Lung (tissue), 11 donors: ENCODE data around the gene LOC128125822.
A peak's percentile ranks its signal among the peaks of the same experiment; 100 is the strongest.

Experiments used
- ATAC-seq: fragments of 200-7000 bp; cut with Tn5 transposase; one replicate; pipeline ENCODE4 v1.9.1; 2020; ENCODE audit warnings: moderate number of reproducible peaks; ENCODE audit not compliant: insufficient read depth, low FRiP score
- DNase-seq, 3 donors: peaks; one replicate each; pipeline ENCODE4 v3.0.0-alpha.2; 2013 to 2017
- H3K27ac ChIP-seq, 2 donors: one replicate each; pipeline ENCODE4 v1.5.1; 2013; ENCODE audit warnings: mild to moderate bottlenecking in 2 of 2, moderate library complexity in 2 of 2, control low read depth in 1 of 2, inconsistent platforms in 1 of 2, low read depth in 1 of 2, low read length in 1 of 2
- H3K27me3 ChIP-seq, 3 donors: one replicate each; pipeline ENCODE4 v1.5.1; 2013; ENCODE audit warnings: low read length in 2 of 3; ENCODE audit not compliant: control insufficient read depth in 3 of 3, insufficient read depth in 3 of 3
- H3K36me3 ChIP-seq, 4 donors: one replicate each; pipeline ENCODE4 v1.5.1; 2013; ENCODE audit warnings: low read length in 4 of 4, mild to moderate bottlenecking in 1 of 4, moderate library complexity in 1 of 4; ENCODE audit not compliant: control insufficient read depth in 4 of 4, insufficient read depth in 4 of 4
- H3K4me1 ChIP-seq, 5 donors: one replicate each; pipeline ENCODE4 v1.5.1; 2013; ENCODE audit warnings: low read length in 5 of 5, mild to moderate bottlenecking in 2 of 5, moderate library complexity in 1 of 5; ENCODE audit not compliant: control insufficient read depth in 5 of 5, insufficient read depth in 5 of 5
- H3K4me3 ChIP-seq: one replicate; pipeline ENCODE4 v1.5.1; 2013; ENCODE audit warnings: mild to moderate bottlenecking, control low read depth, moderate library complexity
- H3K9ac ChIP-seq, 2 donors: one replicate each; pipeline ENCODE4 v1.5.1; 2013; ENCODE audit warnings: low read length in 2 of 2, control low read depth in 1 of 2; ENCODE audit not compliant: insufficient read depth in 1 of 2
- H3K9me3 ChIP-seq, 4 donors: one replicate each; pipeline ENCODE4 v1.5.1; 2013; ENCODE audit warnings: low read length in 3 of 4, mild to moderate bottlenecking in 1 of 4, moderate library complexity in 1 of 4; ENCODE audit not compliant: control insufficient read depth in 4 of 4, insufficient read depth in 3 of 4
- WGBS, 2 donors: extraction: QIAGEN DNeasy Blood & Tissue Kit; methylation state at CpG; one replicate each; pipeline ENCODE4 v1.1.7; 2013; 5-methylcytosine and 5-hydroxymethylcytosine counted together
- TF ChIP-seq, protein P1 (sequence below): IDR thresholded peaks from 2 replicates; pipeline ENCODE4 v1.5.1; 2012; ENCODE audit warnings: mild to moderate bottlenecking; ENCODE audit errors: control extremely low read depth, extremely low read depth
- donor health status: control.
- donor health status: control.
- donor health status: Bipolar disorder and iron deficiency.
- donor health status: healthy.
- donor health status: DM: yes; HTN: yes; CAD: no.

LOC128125822 gene

DNA sequence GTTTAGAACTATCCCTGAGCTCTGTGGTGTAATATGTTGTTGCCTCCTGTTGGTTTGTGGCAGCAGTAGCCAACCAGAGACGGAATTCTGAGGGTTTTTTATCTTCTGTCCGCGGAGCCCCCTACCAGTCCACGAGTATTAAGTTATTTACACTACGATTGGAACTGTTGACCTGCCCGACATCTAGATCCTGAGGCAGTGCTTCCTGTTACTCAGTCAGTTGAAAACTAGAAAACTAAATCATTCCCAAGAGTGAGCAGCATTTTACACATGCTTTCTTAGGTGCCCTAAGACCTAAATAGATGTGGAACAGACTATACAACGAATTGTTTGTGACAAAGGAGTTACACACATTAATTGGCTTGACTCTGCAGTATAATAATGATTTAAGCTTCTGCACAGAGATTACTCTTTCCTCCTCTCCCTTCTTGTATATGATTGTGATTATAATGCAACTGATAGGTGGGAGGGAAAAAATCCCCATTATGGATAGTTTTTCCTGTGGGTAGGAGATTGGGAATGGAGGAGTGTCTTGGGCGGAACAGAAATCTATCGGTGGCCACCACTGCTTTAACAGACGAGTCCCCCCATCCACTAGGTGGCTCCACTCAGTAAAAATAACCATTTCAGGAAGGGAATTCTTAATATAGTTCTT lies 1.7 kb downstream of the LOC128125822 start:
- Histone ChIP-seq H3K4me1 (peaks cover 0 to 13% (median 3%) of the 10 kb centered on the region in 5 donors), H3K9me3 (no peaks in the 10 kb centered on the region), H3K9ac (peak overlapping the region; percentile 81 to 85), H3K27ac (peak overlapping the region; percentile 92 to 100), H3K4me3 (peak overlapping the region; percentile 99), H3K27me3 (no peaks in the 10 kb centered on the region), H3K36me3 (peaks cover 4 to 11% (median 6%) of the 10 kb centered on the region in 4 donors)
- DNase-seq: peak; percentile 33 to 63 (median 59)
- TF ChIP-seq, protein P1, sequence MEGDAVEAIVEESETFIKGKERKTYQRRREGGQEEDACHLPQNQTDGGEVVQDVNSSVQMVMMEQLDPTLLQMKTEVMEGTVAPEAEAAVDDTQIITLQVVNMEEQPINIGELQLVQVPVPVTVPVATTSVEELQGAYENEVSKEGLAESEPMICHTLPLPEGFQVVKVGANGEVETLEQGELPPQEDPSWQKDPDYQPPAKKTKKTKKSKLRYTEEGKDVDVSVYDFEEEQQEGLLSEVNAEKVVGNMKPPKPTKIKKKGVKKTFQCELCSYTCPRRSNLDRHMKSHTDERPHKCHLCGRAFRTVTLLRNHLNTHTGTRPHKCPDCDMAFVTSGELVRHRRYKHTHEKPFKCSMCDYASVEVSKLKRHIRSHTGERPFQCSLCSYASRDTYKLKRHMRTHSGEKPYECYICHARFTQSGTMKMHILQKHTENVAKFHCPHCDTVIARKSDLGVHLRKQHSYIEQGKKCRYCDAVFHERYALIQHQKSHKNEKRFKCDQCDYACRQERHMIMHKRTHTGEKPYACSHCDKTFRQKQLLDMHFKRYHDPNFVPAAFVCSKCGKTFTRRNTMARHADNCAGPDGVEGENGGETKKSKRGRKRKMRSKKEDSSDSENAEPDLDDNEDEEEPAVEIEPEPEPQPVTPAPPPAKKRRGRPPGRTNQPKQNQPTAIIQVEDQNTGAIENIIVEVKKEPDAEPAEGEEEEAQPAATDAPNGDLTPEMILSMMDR: no peak
- no peak for ATAC-seq
- WGBS, 2 donors: 12 to 14% methylated on average over 10 of the region's 10 CpGs

DNA sequence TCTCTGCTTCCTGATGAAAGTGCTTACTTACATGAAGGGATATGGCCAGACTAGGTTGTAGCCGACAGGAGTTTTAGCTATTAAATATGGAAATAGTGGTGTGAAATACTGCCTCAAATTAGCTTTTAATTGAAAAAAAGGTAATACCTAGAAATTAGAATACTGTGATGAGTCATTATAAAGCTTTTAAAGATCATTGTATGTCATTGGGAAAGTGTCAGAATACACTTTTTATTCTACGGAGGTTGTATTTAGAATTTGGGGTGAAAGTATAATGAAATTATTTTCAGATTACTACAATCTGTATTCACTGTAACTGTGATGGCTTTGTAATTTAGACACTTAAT lies 2.2 kb downstream of the LOC128125822 start:
- Histone ChIP-seq H3K9me3 (no peaks in the 10 kb centered on the region), H3K9ac (no peak overlapping the region), H3K27ac (no peak overlapping the region), H3K4me1 (peaks cover 0 to 13% (median 3%) of the 10 kb centered on the region in 5 donors), H3K36me3 (peaks cover 4 to 11% (median 7%) of the 10 kb centered on the region in 4 donors), H3K27me3 (no peaks in the 10 kb centered on the region), H3K4me3 (no peak overlapping the region)
- TF ChIP-seq, protein P1: no peak
- WGBS, 2 donors: 56 to 80% methylated on average over 2 of the region's 2 CpGs
- DNase-seq (no peak), ATAC-seq (no peak)

DNA sequence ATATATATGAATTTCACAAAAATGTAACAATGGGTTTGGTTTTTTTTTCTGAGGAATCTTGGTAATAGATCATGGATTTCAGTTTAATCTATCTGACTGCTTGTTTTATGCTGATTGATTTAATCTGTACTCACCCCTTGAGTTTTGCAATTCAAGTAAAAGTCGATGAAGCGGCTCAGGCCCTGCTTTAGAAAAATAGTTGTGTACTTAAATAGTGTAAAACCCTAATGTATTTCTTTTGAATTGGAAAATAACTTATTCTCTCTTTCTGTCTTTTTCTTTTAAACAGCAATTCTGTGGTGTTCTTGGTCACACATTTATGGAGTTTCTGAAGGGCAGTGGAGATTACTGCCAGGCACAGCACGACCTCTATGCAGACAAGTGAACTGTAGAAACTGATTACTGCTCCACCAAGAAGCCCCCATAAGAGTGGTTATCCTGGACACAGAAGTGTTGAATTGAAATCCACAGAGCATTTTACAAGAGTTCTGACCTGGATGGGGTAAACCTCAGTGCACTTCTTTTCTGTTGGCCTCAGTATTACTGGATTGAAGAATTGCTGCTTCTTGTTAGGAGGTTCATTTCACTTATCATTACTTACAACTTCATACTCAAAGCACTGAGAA lies 4.0 kb downstream of the LOC128125822 start:
- no peaks in the 10 kb centered on the region for H3K27me3 ChIP-seq
- ATAC-seq: no peak

More for the DNA sequence above, 4.0 kb downstream of the LOC128125822 start:
- H3K9me3 ChIP-seq: no peaks in the 10 kb centered on the region
- TF ChIP-seq, protein P1: no peak
- 77 to 86% methylated on average over 3 of the region's 3 CpGs for WGBS, 2 donors
- H3K36me3 ChIP-seq: peaks cover 5 to 20% (median 13%) of the 10 kb centered on the region in 4 donors
- H3K9ac ChIP-seq: no peak overlapping the region
- DNase-seq: no peak
- no peak overlapping the region for H3K27ac ChIP-seq
- peaks cover 0 to 13% (median 3%) of the 10 kb centered on the region in 5 donors for H3K4me1 ChIP-seq
- H3K4me3 ChIP-seq: no peak overlapping the region
